Ammon's horn (tissue), 1 donor: ENCODE results near the gene FBXW5.

Experiments
- DNase-seq: peaks from one replicate; pipeline ENCODE4 v3.0.0-alpha.2; 2016; ENCODE audit warnings: low spot score

Gene FBXW5

DNA sequence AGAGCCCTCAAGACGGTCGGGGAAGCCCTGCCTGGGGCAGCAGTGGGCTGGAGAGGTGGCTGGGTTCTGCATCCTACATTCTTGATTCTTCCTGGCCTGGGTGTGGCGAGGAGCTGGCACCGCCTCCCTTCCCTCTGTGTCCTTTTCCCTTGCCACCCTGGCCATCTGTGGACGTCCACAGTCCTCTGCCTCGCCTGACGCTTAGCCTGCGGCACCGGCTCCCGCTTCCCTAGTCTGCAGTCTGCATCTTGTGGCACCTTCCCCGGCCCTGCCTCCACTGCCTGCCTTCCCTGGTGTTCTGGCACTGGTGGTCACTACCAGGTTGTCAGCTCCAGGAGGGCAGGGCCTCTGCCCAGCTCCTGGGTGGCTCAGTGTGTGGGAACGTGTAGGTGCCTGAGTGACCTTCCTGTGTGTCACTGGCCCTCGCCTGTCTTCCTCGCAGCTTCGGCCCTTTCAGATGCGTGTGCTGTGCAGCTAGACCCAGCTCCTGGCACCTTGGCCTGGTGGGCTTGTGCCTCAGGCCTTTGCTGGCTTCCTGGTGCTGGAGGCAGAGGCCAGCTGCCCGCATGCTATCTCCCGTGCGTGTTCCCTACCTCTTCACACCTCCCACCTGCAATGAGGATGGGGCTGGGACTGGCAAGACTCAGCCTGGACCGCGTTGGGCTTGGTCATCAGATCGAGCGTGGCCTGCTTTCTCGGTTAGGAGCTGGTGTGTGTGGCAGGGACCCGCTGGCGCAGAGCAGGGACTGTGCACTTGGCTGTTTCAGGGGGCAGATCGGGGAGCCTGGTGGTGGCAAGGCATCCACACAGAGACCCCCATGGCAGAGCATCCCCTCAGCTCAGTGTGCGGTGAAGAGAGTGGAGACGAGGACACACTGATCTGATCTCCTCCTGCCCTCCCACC lies 37.3 kb downstream of the FBXW5 start:
- DNase-seq = no peak

- DNase-seq = no peak
Observed at GRCh38 chr9:136906266-136906665, 38.3 kb downstream of the FBXW5 start.

- no peak for DNase-seq
Observed at GRCh38 chr9:136903041-136903554, 41.4 kb downstream of the FBXW5 start.

DNA sequence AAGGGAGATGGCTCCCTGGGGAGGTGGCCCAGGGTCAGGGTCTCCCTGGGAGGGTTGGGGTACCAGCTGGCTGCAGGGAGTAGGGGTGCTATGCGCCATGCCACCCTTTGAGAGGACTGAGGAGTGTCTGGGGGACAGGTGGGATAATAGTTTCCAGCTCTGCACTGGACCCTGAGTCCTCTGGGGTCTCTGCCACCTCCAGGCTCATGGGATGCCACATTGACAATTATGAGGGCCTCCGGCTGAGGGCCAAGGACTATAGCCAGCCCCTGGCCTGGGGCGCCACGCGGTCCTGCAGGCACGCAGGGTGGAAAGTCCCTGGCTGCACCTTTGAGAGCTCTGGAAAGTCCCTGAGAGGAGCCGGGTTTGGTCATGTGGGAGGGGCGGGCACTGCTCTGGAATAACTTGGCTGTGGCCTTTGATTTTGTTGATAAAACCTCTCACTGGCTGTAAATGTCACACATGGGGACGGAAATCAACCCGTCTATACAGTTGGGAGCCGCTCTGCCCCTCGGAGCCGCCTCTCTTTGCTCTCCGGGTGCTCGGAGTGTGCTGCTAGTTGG lies 42.2 kb downstream of the FBXW5 start:
- DNase-seq = no peak

DNA sequence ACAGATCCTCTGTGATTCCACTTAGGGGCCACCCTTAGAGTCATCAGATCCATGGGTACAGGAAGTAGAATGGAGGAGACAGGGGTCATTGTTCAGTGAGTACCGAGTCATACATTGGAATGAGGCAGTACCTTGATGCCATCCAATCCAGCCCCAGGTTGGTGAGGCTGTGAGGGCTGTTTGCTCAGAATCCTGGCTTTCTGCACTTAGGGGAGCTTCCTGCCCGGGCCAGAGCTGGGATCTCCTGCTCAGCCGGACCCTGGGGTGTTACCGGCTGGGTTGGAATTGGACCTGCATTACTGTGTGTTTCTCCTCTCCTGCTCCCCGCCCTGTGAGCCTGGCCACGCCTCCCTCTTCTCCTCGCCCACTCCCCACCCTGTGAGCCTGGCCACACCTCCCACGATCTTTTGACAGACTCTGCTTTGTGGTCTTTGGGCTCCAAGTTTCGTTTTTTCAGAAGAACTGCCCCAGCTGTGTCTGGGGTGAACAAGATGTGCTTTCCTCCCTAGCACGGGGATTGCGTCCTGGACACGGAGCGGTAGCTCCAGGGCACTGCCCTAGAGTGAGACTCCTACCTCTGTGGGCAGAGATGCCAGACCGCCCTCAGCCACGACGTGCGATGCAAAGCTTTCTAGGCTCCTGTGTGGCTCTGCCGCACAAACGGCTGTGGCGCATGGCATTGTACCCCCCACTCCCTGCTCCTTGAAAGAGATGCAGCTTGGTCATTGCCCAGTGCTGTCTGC lies 42.9 kb downstream of the FBXW5 start:
- no peak for DNase-seq

DNA sequence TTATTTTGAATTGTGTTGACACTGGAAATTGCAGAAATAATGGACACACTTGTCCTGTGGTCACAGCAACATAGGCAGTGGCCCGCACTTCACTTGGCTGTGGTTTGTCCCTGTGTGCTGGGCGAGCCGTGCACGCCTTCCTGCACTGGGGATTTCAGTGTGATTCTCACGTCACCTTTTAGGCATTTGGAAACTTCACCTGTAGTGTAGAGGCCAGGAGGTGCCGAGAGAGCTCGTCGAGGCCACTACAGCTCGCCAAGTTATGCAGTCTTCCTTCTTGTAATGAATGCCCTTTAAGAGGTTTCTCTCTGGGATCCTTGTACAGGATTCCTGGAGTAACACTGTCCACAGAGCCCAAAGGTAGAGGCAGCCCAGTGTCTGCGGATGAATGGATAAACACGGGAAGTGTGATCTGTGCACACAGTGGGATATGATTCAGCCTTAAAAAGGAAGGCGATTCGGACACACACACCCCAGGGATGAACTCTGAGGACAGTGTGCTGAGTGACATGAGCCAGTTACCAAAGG lies 43.5 kb downstream of the FBXW5 start:
- no peak for DNase-seq

DNA sequence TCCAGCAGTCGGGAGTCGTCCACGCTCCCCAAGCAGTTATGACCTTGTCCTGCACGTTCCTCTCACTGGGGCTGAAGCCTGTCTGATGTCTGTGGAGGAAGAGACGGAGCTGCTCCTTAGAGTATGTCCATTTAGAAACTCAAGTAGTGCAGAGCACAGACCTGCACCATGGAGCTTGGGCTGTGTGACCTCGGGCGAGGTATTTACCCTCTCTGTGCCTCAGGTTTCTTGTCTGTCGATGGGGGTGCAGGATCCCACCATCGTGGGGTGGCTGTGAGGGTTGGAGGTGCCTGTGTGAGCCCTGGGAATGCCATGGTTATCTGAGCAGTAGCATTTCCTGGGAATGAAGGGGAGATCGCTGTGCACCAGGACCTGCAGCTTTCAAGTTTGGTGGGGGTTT lies 44.0 kb downstream of the FBXW5 start:
- no peak for DNase-seq

DNA sequence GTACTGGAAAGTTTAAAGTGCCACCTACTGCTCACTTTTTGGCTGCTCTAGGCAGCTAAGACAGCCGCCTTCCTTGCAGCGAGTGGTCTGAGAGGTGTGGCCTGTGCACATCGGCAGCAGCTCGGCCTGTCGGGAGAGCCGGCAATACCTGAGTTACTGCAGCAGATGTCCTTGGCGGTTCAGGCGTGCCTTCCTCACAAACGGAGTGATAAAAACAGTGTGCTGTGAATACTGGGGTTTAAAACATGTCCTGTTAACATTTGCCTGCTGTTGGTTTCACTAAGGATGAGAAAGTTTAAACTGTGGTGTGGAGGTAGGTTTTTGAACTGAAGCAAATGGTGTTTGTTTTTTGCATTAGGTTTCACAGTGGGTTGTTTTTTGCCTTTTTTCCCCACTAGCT lies 45.3 kb downstream of the FBXW5 start:
- DNase-seq = no peak

DNA sequence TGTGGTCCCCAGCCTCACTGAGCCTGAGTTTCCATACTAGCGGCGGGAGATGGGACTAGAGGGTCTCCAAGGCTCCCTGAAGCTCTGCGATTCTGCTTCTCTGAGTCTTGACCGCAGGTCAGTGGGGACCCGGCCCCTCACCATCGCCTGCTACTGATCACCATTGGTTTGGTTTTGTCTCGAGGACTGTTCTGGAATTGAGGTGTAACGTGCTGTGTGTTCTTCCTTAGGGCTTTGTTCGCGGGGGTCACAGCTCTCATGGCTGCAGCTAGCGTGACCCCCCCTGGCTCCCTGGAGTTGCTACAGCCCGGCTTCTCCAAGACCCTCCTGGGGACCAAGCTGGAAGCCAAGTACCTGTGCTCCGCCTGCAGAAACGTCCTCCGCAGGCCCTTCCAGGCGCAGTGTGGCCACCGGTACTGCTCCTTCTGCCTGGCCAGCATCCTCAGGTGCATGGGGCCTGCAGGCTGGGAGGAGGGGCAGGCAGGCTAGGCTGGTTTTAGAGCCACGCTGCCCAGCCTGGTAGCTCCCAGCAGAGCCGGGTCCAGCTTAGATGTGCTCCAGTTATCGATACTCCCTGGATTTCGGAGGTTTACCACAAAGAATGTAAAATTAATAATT lies 45.9 kb downstream of the FBXW5 start:
- no peak for DNase-seq

DNA sequence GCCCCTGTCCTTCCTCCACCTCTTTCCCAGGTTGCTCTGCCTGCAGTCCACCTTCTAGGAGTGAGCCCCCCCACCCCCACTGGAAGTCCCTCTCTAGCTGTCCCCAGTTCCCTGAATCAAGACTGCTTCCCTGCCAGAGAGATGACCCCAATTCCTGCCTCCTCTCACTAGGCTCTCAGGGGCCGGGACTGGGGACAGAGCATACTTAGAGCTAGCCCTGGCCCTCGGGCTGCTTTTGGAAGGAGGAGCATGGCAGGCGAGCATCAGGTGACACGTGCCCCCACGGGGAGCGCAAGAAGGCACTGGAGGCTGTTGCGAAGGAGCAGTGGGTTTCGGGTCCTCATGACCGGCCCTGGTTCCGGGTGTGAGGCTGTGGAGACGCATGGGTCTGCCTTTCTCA lies 48.5 kb downstream of the FBXW5 start:
- DNase-seq = no peak

DNA sequence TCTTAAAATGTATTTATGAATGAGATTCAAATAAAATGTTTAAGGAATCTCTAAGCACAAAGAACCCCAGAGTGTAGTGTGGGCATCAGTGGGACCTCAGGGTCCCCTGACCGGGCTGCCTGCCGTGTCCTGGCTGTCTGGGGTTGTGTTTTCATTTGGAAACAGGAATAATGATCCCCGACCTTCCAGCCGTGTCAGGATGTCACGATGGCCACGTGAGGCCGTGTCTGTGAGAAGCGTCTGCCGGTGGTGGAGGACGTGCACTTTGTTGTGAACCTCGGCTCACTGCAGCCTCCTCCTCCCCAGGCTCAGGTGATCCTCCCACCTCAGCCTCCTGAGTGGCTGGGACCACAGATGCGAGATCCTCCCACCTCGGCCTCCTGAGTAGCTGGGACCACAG lies 53.9 kb downstream of the FBXW5 start:
- DNase-seq = no peak
